GM12864 (cell line): ENCODE measurements around the gene CLSTN2.

Source experiments
- DNase-seq: peaks from one replicate; pipeline ENCODE4 v3.0.0-alpha.2; 2011; ENCODE audit warnings: low read depth
- H3K4me3 ChIP-seq: 2 replicates; pipeline ENCODE4 v1.5.1; 2011; ENCODE audit warnings: mild to moderate bottlenecking, low read depth, low read length, control low read depth
- CTCF ChIP-seq: IDR thresholded peaks from 2 replicates; pipeline ENCODE4 v1.5.1; 2011; ENCODE audit warnings: low read depth, mild to moderate bottlenecking, moderate library complexity, low read length, control low read depth, inconsistent platforms; ENCODE audit errors: missing control alignments

CLSTN2 gene

GRCh38 chr3:140088058-140088457, 153.1 kb downstream of the CLSTN2 start:
- no peak overlapping the region for H3K4me3 ChIP-seq
- TF ChIP-seq CTCF, result no peak
- DNase-seq, result no peak

GRCh38 chr3:140088513-140088912, 153.5 kb downstream of the CLSTN2 start:
- no peak for TF ChIP-seq CTCF

DNA sequence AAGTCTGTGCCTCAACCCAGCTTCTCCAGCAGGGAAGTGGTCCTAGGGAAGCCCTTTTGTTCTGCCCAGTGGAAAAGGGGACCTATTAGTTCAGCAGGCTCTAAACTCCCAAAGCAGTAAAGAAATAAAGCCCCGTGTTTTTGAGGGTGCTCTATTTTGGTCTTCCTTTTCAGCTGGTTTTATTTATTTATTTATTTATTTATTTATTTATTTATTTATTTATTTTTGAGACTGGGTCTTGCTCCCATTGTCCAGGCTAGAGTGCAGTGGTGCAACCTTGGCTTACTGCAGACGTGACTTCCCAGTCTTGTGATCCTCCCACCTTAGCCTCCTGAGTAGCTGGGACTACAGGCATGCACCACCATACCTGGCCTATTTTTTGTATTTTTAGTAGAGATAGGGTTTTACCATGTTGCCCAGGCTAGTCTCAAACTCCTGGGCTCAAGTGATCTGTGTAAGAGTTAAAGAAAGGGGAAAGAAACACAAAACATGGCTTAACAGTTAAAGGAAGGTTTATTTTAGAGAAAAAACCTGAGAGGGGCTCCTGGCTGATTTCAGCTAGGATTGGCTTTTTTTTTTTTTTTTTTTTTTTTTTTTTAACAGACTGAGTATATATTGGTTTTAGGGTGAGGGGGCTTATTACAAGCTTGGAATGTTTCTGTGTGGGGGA, 154.6 kb downstream of the CLSTN2 start:
- H3K4me3 ChIP-seq, result no peak overlapping the region
- no peak for TF ChIP-seq CTCF
- no peak for DNase-seq

More at GRCh38 chr3:140088513-140088912, 153.5 kb downstream of the CLSTN2 start:
- no peak overlapping the region for H3K4me3 ChIP-seq
- no peak for DNase-seq

DNA sequence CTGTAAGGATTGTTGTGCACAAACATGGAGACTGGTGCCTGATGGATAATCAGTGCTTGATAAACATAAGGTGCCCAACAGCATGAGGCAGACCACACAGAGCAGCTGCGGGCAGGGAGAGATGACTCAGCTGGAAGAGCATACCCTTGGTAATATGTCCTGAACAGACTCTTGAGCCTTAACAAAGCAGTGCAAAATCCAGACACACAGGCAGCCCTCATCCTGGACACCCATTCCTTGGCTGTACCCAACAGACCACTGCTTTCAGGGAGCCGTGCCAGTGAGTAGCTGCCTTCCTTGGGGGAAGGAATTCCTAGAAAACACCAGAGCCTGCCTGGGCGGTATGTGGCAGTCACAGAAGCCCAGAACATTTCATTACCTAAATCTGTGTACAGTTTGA, 156.2 kb downstream of the CLSTN2 start:
- H3K4me3 ChIP-seq, result no peak overlapping the region
- DNase-seq, result no peak
- TF ChIP-seq CTCF, result no peak

GRCh38 chr3:140092848-140093536, 158.0 kb downstream of the CLSTN2 start:
- no peak for DNase-seq
- TF ChIP-seq CTCF, result peak; percentile 55
- H3K4me3 ChIP-seq, result no peak overlapping the region

- H3K4me3 ChIP-seq, result no peak overlapping the region
- no peak for TF ChIP-seq CTCF
- DNase-seq, result no peak
These were observed 158.8 kb downstream of the CLSTN2 start for GRCh38 chr3:140093742-140094141.

DNA sequence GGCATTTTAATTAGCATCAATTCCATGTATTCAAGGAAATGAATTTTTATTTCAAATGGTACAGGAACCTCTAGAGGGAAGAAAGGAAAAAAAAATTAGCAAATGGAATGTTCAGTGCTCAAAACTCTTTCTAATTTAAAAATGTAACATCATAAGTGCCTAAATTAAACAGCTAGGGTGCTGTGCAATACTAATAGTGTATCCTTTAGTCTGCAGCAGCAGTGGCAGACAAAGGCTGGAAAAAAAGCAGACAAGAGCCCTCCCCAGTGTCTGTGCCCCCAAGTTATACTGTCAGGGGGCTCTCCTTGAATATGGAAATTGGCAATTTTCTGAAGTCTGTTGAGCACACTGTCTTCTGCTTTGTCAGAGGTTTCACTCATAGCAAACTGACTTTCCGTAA, 159.5 kb downstream of the CLSTN2 start:
- DNase-seq, result no peak
- H3K4me3 ChIP-seq, result no peak overlapping the region
- no peak for TF ChIP-seq CTCF
